HCEC 1CT (cell line): ENCODE measurements around the gene ARFGEF3.

ENCODE experiments used
- DNase-seq: peaks from one replicate; pipeline ENCODE4 v3.0.0-alpha.2; 2017

The ARFGEF3 gene

DNA sequence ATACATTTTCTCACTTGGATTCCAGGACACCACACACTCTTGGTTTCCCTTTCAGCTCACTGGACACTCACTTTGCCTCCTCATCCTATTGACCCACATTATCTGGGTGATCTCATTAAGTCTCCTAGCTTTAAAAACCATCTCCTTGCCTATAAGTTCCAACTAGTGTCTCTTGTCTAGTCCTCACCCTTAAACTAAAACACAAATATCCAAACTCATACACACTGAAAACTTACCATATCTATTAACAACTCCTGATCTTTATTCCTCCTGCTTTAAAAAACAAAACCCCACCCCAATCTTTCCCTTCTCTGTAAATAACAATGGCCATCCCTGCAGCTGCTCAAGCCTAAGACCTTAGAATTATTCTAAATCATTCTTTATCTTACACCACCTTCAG, 212.5 kb downstream of the ARFGEF3 start:
- DNase-seq, result no peak

DNA sequence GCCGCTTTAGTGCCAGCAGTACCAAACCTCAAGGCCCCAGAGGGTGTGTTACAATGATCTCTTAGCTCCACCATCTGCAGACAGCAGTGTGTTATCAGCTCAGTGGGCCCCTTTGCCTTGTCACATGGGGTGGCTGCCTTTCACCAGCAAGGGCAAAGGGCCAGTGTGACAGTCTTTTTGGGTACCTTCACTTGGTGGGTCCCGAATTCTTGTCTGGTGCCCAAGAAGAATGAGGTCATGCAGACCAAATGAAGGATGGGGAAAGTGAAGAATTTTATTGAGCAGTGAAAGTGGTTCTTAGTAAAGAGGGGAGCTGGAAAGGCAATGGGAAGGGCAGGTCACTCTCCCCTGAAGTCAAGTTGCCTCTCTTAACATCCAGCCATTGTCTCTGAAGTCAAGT, 213.1 kb downstream of the ARFGEF3 start:
- DNase-seq, result no peak

- DNase-seq, result no peak
Observed at GRCh38 chr6:138377042-138377441, 215.3 kb downstream of the ARFGEF3 start.

DNA sequence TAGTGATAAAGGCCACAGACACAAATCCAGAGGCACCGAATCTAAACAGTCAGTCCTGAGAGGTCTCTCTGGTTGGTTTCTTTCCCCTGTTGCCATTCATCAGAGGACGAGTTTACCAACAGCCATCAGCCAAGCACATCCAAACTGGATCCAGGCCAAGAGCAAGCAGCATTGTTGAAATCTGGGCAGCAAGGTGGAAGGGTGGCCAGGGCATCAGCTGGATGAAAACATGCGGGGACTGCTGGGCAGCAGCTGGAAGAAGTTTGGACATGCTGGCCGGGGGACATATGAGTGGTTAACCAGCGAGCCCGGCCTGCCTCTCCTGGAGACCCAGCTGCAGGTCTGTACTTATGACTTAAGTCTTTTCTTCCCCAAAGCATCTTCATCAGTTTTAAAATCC, 216.1 kb downstream of the ARFGEF3 start, which contains the start of gene SMIM28:
TSS of gene SMIM28 (plus strand) at position 62 of the 400 bp plus-strand sequence. CDS start at position 230, 168 bp downstream.
- DNase-seq, result no peak

GRCh38 chr6:138378463-138378862, 216.7 kb downstream of the ARFGEF3 start:
- DNase-seq, result no peak

- no peak for DNase-seq
Observed at GRCh38 chr6:138382498-138383265, 220.9 kb downstream of the ARFGEF3 start.

- no peak for DNase-seq
Observed at GRCh38 chr6:138383776-138384175, 222.0 kb downstream of the ARFGEF3 start.

GRCh38 chr6:138386897-138387296, 225.2 kb downstream of the ARFGEF3 start:
- DNase-seq, result no peak

GRCh38 chr6:138387577-138388368, 226.0 kb downstream of the ARFGEF3 start:
- DNase-seq, result no peak

- no peak for DNase-seq
Observed at GRCh38 chr6:138389551-138389950, 227.8 kb downstream of the ARFGEF3 start.
